GM12875 (cell line): ENCODE data around the gene JUNB.

Source experiments
- H3K4me3 ChIP-seq: one replicate; pipeline ENCODE4 v1.5.1; 2011; ENCODE audit warnings: low read depth, low read length, control low read depth
- TF ChIP-seq, protein P1 (sequence below): IDR thresholded peaks from 2 replicates; pipeline ENCODE4 v1.5.1; 2011; ENCODE audit warnings: low read depth, mild to moderate bottlenecking, control low read depth, inconsistent platforms, low read length, moderate library complexity, borderline replicate concordance; ENCODE audit not compliant: insufficient read depth

The JUNB gene

GRCh38 chr19:12782174-12782423 lies 9.2 kb upstream of the JUNB start:
- TF ChIP-seq, protein P1, sequence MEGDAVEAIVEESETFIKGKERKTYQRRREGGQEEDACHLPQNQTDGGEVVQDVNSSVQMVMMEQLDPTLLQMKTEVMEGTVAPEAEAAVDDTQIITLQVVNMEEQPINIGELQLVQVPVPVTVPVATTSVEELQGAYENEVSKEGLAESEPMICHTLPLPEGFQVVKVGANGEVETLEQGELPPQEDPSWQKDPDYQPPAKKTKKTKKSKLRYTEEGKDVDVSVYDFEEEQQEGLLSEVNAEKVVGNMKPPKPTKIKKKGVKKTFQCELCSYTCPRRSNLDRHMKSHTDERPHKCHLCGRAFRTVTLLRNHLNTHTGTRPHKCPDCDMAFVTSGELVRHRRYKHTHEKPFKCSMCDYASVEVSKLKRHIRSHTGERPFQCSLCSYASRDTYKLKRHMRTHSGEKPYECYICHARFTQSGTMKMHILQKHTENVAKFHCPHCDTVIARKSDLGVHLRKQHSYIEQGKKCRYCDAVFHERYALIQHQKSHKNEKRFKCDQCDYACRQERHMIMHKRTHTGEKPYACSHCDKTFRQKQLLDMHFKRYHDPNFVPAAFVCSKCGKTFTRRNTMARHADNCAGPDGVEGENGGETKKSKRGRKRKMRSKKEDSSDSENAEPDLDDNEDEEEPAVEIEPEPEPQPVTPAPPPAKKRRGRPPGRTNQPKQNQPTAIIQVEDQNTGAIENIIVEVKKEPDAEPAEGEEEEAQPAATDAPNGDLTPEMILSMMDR = no peak
- peak overlapping the region; percentile 52 for H3K4me3 ChIP-seq

DNA sequence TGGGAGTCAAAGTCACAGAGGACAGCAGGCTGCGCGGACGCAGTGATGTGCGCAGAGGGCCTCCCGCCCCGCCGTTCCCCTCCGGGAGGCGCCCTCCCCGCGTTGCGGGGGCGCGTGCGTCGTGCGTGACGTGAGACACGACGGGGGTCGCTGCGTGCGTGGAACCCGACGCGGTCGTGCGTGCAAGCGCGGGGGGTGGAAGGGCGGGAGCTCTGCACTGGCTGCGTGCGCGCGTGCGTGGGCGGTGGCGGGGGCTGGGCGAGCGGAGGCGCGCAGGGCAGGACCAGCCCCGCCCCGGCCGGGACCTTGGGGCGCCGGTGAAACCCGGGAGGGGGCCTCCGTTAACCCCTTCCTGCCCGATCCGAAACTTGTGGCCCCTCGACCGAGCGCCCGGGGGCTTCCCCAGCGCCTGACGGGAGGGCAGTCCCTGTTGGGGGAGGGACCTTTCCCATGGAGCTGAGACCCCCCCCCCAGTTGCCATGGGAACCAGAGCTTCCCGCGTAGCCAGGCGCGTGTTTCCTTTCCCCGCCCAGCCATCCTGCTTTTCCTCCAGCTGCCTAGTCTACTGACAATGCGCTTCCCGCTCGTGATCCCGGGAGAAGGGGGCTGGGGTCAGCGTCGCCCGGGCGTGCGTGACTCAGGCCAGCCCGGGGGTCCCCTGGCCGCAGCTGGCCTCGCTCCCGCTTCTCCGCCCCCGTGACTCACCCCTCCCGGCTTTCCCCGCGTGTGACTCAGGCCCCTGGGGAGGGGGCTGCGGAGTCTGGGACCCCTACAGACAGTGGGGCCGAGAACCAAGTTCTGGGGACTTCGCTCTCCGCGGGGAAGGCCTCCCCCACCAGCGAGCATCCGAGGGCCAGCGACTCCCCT lies 8.6 kb upstream of the JUNB start:
- H3K4me3 ChIP-seq = peak overlapping the region; percentile 52
- TF ChIP-seq, protein P1 = no peak

DNA sequence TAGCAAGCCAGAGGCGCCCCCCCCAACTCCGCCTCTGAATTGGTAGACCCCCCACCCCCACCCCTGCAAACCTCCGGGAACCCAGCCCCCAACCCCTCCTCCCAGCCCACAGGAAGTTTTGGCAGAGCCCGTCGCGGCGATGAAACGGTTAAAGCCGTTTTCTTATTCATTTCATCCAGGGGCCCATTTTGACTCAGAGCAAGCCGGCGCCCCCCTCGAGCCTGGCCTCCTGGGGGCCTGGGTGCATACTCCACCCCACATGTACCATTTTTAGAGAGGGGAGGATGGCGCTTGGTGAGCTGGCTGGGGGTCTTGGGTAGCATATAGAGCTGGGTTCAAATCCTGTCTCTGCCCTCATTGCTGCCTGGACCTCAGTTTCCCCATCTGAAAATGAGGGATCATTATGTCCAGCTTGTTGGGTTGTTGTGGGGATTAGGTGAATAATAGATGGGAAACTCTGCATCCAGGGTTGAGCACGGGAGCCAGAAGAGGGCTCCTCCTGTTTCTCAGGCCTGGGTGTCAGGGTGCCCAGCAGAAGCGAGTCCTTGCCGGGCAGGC lies 7.9 kb upstream of the JUNB start:
- H3K4me3 ChIP-seq = peak overlapping the region; percentile 52
- TF ChIP-seq, protein P1 = no peak

DNA sequence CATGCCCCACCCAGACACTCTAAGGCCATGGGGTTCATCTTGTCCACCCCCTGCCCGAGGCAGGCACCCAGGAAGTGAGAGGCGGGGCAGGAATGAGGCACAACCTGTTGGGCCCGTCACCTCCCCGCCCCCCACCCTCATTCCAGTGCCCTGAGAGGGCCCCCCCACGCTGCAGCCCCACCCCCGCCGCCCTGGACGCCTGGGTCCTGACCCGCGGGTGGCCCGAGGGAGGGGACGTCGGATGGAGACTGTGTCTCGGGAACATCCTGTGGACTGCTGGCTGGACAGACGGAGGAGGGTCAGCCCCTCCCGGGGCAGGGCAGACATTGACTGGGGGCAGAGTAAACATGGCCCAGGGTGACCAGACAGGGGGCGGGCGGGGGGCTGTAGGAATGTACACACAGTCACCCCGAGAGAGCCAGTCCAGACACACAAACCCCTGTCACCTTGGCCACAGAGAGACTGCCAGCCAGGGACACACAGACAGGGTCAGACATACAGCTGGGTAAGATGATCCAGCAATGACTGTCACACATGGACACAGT lies 7.4 kb upstream of the JUNB start:
- TF ChIP-seq, protein P1 = no peak
- H3K4me3 ChIP-seq = peak overlapping the region; percentile 44

DNA sequence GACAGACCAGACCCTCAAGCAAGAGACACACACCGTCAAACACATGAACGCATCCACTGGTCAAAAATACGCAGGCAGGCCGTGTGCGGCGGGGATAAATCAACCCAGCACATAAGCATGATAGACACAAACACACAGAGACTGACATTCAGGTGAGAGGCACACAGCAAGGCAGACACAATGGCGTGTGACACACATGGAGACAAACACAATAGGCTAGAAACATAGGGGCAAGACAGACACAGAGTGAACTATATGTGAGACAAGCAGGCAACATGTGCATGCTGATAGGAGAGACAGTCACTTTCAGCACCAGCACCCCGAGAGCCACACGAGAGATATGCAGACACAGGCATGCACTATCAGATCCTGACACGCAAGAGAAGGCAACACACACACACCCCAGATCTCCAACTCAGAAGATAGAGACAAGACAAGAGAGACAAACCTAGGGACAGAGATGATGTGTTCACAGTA lies 6.9 kb upstream of the JUNB start:
- no peak overlapping the region for H3K4me3 ChIP-seq
- TF ChIP-seq, protein P1 = no peak

- H3K4me3 ChIP-seq = no peak overlapping the region
- TF ChIP-seq, protein P1 = no peak
These were observed 6.3 kb upstream of the JUNB start for GRCh38 chr19:12784871-12785430.
